Prostate gland (tissue), 2 donors: ENCODE measurements around the gene IL21. TPM values are rescaled to one million over a fixed set of nuclear protein-coding genes. Genes with fewer than 3 reads are reported as not detected.

Source experiments
- DNase-seq: peaks from one replicate; pipeline ENCODE4 v3.0.0-alpha.2; 2019; ENCODE audit warnings: low spot score
- H3K27ac ChIP-seq, 2 donors: fragments of 200-600 bp; sonication (generic); 2 replicates each; pipeline ENCODE4 v1.5.1; 2017 to 2019
- H3K27me3 ChIP-seq: fragments of 200-600 bp; sonication (generic); replicated peaks from 2 replicates; pipeline ENCODE4 v1.5.1; 2019; ENCODE audit not compliant: insufficient read depth
- H3K36me3 ChIP-seq, 2 donors: fragments of 200-600 bp; sonication (generic); 1 replicate in 1 of 2; 2 replicates in 1 of 2; pipeline versions ENCODE4 v1.5.1 to v1.8.1; 2017 to 2019
- H3K4me1 ChIP-seq: fragments of 200-600 bp; sonication (generic); replicated peaks from 2 replicates; pipeline ENCODE4 v1.5.1; 2019
- H3K4me3 ChIP-seq, 2 donors: fragments of 200-600 bp; sonication (generic); 2 replicates each; pipeline ENCODE4 v1.5.1; 2017 to 2019
- H3K9me3 ChIP-seq: fragments of 200-600 bp; sonication (generic); 2 replicates; pipeline ENCODE4 v1.5.1; 2017
- POLR2A ChIP-seq: fragments of 450-650 bp; IDR thresholded peaks from one replicate; pipeline ENCODE4 v1.6.1; 2016; ENCODE audit warnings: antibody characterized with exemption, mild to moderate bottlenecking
- POLR2AphosphoS5 ChIP-seq: sonication (generic); formaldehyde crosslinking; IDR thresholded peaks from one replicate; pipeline ENCODE4 v1.6.1; 2017; ENCODE audit warnings: antibody characterized with exemption
- WGBS: methylation state at CpG from one replicate; pipeline ENCODE4 v1.1.5; 2018; 5-methylcytosine and 5-hydroxymethylcytosine counted together
- intact Hi-C: fragments of 100-400 bp; cut with DNase I; formaldehyde crosslinking; loops from one replicate; pipeline ENCODE4 v1.14.2; 2022
- total RNA-seq, 2 donors: library from RNA; depleted of rRNA; stranded (reverse); fragments of >200 nt; gene quantifications; one replicate each; pipeline ENCODE4 v1.1.0, GENCODE V29; 2016
- TF ChIP-seq, protein P1 (sequence below), 4 experiments: fragments of 200-600 bp in 2 of 4; fragments of 450-650 bp in 2 of 4; sonication (generic) in 2 of 4; IDR thresholded peaks; 1 replicate in 3 of 4; 2 replicates in 1 of 4; pipeline ENCODE4 v1.5.1; 2016 to 2019; ENCODE audit warnings: antibody characterized with exemption in 4 of 4, mild to moderate bottlenecking in 2 of 4, moderate library complexity in 2 of 4

Gene IL21
- total RNA-seq, 2 donors from 2014 or later: not detected

GRCh38 chr4:122614621-122615020 lies 6.2 kb downstream of the IL21 start:
- DNase-seq: no peak
- TF ChIP-seq, protein P1, sequence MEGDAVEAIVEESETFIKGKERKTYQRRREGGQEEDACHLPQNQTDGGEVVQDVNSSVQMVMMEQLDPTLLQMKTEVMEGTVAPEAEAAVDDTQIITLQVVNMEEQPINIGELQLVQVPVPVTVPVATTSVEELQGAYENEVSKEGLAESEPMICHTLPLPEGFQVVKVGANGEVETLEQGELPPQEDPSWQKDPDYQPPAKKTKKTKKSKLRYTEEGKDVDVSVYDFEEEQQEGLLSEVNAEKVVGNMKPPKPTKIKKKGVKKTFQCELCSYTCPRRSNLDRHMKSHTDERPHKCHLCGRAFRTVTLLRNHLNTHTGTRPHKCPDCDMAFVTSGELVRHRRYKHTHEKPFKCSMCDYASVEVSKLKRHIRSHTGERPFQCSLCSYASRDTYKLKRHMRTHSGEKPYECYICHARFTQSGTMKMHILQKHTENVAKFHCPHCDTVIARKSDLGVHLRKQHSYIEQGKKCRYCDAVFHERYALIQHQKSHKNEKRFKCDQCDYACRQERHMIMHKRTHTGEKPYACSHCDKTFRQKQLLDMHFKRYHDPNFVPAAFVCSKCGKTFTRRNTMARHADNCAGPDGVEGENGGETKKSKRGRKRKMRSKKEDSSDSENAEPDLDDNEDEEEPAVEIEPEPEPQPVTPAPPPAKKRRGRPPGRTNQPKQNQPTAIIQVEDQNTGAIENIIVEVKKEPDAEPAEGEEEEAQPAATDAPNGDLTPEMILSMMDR (IDR thresholded peaks at IDR 0.05): no peak
- TF ChIP-seq POLR2AphosphoS5: no peak
- no peak for TF ChIP-seq POLR2A
- H3K9me3 ChIP-seq: no peaks in the 10 kb centered on the region
- intact Hi-C loops: no loop called here
- no peaks in the 10 kb centered on the region for H3K4me1 ChIP-seq
- H3K27ac ChIP-seq: no peak overlapping the region
- H3K27me3 ChIP-seq: no peaks in the 10 kb centered on the region
- no peak overlapping the region for H3K4me3 ChIP-seq
- 93% methylated on average over 1 of the region's 1 CpG for WGBS
- H3K36me3 ChIP-seq: no peaks in the 10 kb centered on the region

GRCh38 chr4:122612540-122612939 lies 8.3 kb downstream of the IL21 start:
- Histone ChIP-seq H3K36me3 (no peaks in the 10 kb centered on the region), H3K4me1 (no peaks in the 10 kb centered on the region), H3K9me3 (no peaks in the 10 kb centered on the region), H3K27ac (no peak overlapping the region), H3K27me3 (no peaks in the 10 kb centered on the region), H3K4me3 (no peak overlapping the region)
- intact Hi-C loops: no loop called here
- TF ChIP-seq POLR2AphosphoS5: no peak
- no peak for TF ChIP-seq POLR2A
- TF ChIP-seq, protein P1 (IDR thresholded peaks at IDR 0.05): no peak
- DNase-seq: no peak
- 88% methylated on average over 3 of the region's 3 CpGs for WGBS

DNA sequence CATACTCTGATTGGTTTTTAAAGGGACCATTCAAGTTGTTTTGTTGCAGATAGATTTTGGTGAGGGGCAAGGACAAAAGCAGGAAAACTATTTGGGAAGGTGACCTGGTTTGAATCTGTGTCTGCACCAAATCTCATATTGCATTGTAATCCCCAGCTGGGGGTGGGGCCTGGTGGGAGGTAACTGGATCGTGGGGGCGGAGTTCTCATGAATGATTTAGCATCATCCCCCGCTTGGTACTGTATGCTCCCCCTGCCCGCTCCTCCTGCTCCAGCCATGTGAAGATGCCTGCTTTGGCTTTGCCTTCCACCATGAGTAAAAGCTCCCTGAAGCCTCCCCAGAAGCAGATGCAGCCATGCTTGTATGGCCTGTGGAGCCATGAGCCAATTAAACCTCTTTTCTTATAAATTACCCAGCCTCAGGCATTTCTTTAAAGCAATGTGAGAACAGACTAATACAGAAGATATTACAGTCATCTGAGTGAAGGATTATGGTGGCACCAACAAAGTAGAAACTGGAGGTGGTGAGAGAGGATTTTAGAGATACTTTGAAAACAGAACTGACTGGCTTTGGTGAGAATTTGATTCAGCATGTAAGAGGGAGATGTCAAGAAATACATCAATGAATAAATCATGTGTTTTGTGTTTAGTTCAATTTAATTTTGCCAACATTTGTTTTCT lies 14.4 kb downstream of the IL21 start:
- H3K27ac ChIP-seq: no peak overlapping the region
- no peaks in the 10 kb centered on the region for H3K27me3 ChIP-seq
- intact Hi-C loops: no loop called here
- H3K36me3 ChIP-seq: no peaks in the 10 kb centered on the region
- H3K9me3 ChIP-seq: no peaks in the 10 kb centered on the region
- no peaks in the 10 kb centered on the region for H3K4me1 ChIP-seq
- 84% methylated on average over 4 of the region's 4 CpGs for WGBS
- DNase-seq: no peak
- TF ChIP-seq, protein P1 (IDR thresholded peaks at IDR 0.05): no peak
- TF ChIP-seq POLR2AphosphoS5 (no peak), POLR2A (no peak)
- no peak overlapping the region for H3K4me3 ChIP-seq

GRCh38 chr4:122604146-122604545 lies 16.7 kb downstream of the IL21 start:
- no peak for TF ChIP-seq POLR2A
- no peak for TF ChIP-seq POLR2AphosphoS5
- TF ChIP-seq, protein P1 (IDR thresholded peaks at IDR 0.05): no peak
- Histone ChIP-seq H3K4me1 (no peaks in the 10 kb centered on the region), H3K4me3 (no peak overlapping the region), H3K27me3 (no peaks in the 10 kb centered on the region), H3K36me3 (no peaks in the 10 kb centered on the region), H3K9me3 (no peaks in the 10 kb centered on the region), H3K27ac (no peak overlapping the region)
- no peak for DNase-seq
- 100% methylated on average over 1 of the region's 1 CpG for WGBS
- intact Hi-C loops: loop anchor here (5.0 kb wide), 2 partner anchors 113 to 323 kb away; no protein-coding TSS in a partner anchor

GRCh38 chr4:122603156-122603574 lies 17.7 kb downstream of the IL21 start:
- H3K9me3 ChIP-seq: no peaks in the 10 kb centered on the region
- no peaks in the 10 kb centered on the region for H3K4me1 ChIP-seq
- no peak overlapping the region for H3K27ac ChIP-seq
- WGBS: 57% methylated on average over 8 of the region's 8 CpGs
- H3K4me3 ChIP-seq: no peak overlapping the region
- no peak for DNase-seq
- no peaks in the 10 kb centered on the region for H3K36me3 ChIP-seq
- TF ChIP-seq, protein P1 (IDR thresholded peaks at IDR 0.05): no peak
- no peak for TF ChIP-seq POLR2A
- intact Hi-C loops: loop anchor here (5.0 kb wide), 2 partner anchors 114 to 324 kb away; no protein-coding TSS in a partner anchor
- H3K27me3 ChIP-seq: no peaks in the 10 kb centered on the region
